Measurements from ENCODE around the gene PMM2.

Gene PMM2

DNA sequence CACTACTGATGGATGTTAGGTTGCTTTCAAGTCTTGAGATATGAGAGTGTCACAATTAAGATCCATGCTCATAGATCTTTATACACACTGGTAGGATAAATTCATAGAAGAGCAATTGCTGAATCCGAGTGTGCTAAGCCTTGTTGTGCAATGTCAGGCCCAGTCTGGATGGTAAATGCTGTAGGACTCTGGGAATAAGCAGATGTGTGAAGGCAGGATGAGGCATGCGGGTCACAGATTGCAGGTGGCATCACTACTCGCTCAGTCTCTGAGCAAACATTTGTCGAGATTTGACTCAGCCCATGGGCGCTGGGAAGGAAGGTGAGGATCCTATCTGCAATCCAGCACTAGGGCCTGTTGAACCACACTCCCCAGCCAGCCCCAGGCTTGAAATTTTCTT lies 40.9 kb upstream of the PMM2 start:
- TF ChIP-seq FOXM1 (IDR thresholded peaks at IDR 0.05; ENCODE audit: borderline replicate concordance, low read depth) (no peak), TAF1 (IDR thresholded peaks at IDR 0.05; ENCODE audit: low read depth) (no peak), EGR1 (IDR thresholded peaks at IDR 0.05) (no peak), ZBTB7A (IDR thresholded peaks at IDR 0.05; ENCODE audit: low read depth) (no peak), RAD21 (IDR thresholded peaks at IDR 0.05; ENCODE audit: low read depth) (no peak), TEAD4 (IDR thresholded peaks at IDR 0.05) (no peak)

GRCh38 chr16:8758022-8758421 lies 39.6 kb upstream of the PMM2 start:
- no peak for TF ChIP-seq FOXM1 (IDR thresholded peaks at IDR 0.05; ENCODE audit: borderline replicate concordance, low read depth)
- TF ChIP-seq MAX (IDR thresholded peaks at IDR 0.05) = no peak
- no peak for TF ChIP-seq CEBPB (IDR thresholded peaks at IDR 0.05)
- TF ChIP-seq EP300 (IDR thresholded peaks at IDR 0.05; ENCODE audit: borderline replicate concordance) = no peak
- TF ChIP-seq EGR1 (IDR thresholded peaks at IDR 0.05) = no peak
- no peak for TF ChIP-seq YY1 (IDR thresholded peaks at IDR 0.05; ENCODE audit: low read depth)
- no peak for TF ChIP-seq RAD21 (IDR thresholded peaks at IDR 0.05; ENCODE audit: low read depth)
- TF ChIP-seq TEAD4 (IDR thresholded peaks at IDR 0.05) = no peak

GRCh38 chr16:8760021-8760420 lies 37.6 kb upstream of the PMM2 start:
- TF ChIP-seq CEBPB (IDR thresholded peaks at IDR 0.05) (no peak), MAX (IDR thresholded peaks at IDR 0.05) (no peak), TCF12 (IDR thresholded peaks at IDR 0.05; ENCODE audit: low read depth) (no peak), CREB1 (IDR thresholded peaks at IDR 0.05; ENCODE audit: low read depth) (no peak), TAF1 (IDR thresholded peaks at IDR 0.05; ENCODE audit: low read depth) (no peak), YY1 (IDR thresholded peaks at IDR 0.05; ENCODE audit: low read depth) (no peak), NFIC (IDR thresholded peaks at IDR 0.05) (no peak), ZBTB7A (IDR thresholded peaks at IDR 0.05; ENCODE audit: low read depth) (no peak), RAD21 (IDR thresholded peaks at IDR 0.05; ENCODE audit: low read depth) (no peak), FOXM1 (IDR thresholded peaks at IDR 0.05; ENCODE audit: borderline replicate concordance, low read depth) (no peak)
- TF ChIP-seq, protein P1, sequence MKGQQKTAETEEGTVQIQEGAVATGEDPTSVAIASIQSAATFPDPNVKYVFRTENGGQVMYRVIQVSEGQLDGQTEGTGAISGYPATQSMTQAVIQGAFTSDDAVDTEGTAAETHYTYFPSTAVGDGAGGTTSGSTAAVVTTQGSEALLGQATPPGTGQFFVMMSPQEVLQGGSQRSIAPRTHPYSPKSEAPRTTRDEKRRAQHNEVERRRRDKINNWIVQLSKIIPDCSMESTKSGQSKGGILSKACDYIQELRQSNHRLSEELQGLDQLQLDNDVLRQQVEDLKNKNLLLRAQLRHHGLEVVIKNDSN (IDR thresholded peaks at IDR 0.05) = no peak
- TF ChIP-seq, protein P2, sequence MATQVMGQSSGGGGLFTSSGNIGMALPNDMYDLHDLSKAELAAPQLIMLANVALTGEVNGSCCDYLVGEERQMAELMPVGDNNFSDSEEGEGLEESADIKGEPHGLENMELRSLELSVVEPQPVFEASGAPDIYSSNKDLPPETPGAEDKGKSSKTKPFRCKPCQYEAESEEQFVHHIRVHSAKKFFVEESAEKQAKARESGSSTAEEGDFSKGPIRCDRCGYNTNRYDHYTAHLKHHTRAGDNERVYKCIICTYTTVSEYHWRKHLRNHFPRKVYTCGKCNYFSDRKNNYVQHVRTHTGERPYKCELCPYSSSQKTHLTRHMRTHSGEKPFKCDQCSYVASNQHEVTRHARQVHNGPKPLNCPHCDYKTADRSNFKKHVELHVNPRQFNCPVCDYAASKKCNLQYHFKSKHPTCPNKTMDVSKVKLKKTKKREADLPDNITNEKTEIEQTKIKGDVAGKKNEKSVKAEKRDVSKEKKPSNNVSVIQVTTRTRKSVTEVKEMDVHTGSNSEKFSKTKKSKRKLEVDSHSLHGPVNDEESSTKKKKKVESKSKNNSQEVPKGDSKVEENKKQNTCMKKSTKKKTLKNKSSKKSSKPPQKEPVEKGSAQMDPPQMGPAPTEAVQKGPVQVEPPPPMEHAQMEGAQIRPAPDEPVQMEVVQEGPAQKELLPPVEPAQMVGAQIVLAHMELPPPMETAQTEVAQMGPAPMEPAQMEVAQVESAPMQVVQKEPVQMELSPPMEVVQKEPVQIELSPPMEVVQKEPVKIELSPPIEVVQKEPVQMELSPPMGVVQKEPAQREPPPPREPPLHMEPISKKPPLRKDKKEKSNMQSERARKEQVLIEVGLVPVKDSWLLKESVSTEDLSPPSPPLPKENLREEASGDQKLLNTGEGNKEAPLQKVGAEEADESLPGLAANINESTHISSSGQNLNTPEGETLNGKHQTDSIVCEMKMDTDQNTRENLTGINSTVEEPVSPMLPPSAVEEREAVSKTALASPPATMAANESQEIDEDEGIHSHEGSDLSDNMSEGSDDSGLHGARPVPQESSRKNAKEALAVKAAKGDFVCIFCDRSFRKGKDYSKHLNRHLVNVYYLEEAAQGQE (IDR thresholded peaks at IDR 0.05; ENCODE audit: low read depth) = no peak

GRCh38 chr16:8761078-8761477 lies 36.6 kb upstream of the PMM2 start:
- TF ChIP-seq NFIC (IDR thresholded peaks at IDR 0.05) (no peak), EGR1 (IDR thresholded peaks at IDR 0.05) (no peak), TCF12 (IDR thresholded peaks at IDR 0.05; ENCODE audit: low read depth) (no peak), MAX (IDR thresholded peaks at IDR 0.05) (no peak), EP300 (IDR thresholded peaks at IDR 0.05; ENCODE audit: borderline replicate concordance) (no peak), TEAD4 (IDR thresholded peaks at IDR 0.05) (no peak)
- TF ChIP-seq, protein P2 (IDR thresholded peaks at IDR 0.05; ENCODE audit: low read depth) = no peak

GRCh38 chr16:8762254-8762653 lies 35.4 kb upstream of the PMM2 start:
- TF ChIP-seq ZBTB7A (IDR thresholded peaks at IDR 0.05; ENCODE audit: low read depth) (no peak), NFIC (IDR thresholded peaks at IDR 0.05) (no peak), TAF1 (IDR thresholded peaks at IDR 0.05; ENCODE audit: low read depth) (no peak), YY1 (IDR thresholded peaks at IDR 0.05; ENCODE audit: low read depth) (no peak), EGR1 (IDR thresholded peaks at IDR 0.05) (no peak), TEAD4 (IDR thresholded peaks at IDR 0.05) (no peak), RAD21 (IDR thresholded peaks at IDR 0.05; ENCODE audit: low read depth) (no peak), FOXM1 (IDR thresholded peaks at IDR 0.05; ENCODE audit: borderline replicate concordance, low read depth) (no peak), EP300 (IDR thresholded peaks at IDR 0.05; ENCODE audit: borderline replicate concordance) (no peak), MAX (IDR thresholded peaks at IDR 0.05) (no peak), TCF12 (IDR thresholded peaks at IDR 0.05; ENCODE audit: low read depth) (no peak), CEBPB (IDR thresholded peaks at IDR 0.05) (no peak), CREB1 (IDR thresholded peaks at IDR 0.05; ENCODE audit: low read depth) (no peak)
- TF ChIP-seq, protein P1 (IDR thresholded peaks at IDR 0.05) = no peak
- TF ChIP-seq, protein P2 (IDR thresholded peaks at IDR 0.05; ENCODE audit: low read depth) = no peak

All from Ishikawa (cell line).